ENCODE results near the gene TENM4. TPM values are rescaled to one million over a fixed set of nuclear protein-coding genes. Genes with fewer than 3 reads are reported as not detected.
A peak's percentile ranks its signal among the peaks of the same experiment; 100 is the strongest.

Gene TENM4
- polyA plus RNA-seq, 1 of the 3 experiments (the other 2 are of a cell fraction), result 16.7 TPM

DNA sequence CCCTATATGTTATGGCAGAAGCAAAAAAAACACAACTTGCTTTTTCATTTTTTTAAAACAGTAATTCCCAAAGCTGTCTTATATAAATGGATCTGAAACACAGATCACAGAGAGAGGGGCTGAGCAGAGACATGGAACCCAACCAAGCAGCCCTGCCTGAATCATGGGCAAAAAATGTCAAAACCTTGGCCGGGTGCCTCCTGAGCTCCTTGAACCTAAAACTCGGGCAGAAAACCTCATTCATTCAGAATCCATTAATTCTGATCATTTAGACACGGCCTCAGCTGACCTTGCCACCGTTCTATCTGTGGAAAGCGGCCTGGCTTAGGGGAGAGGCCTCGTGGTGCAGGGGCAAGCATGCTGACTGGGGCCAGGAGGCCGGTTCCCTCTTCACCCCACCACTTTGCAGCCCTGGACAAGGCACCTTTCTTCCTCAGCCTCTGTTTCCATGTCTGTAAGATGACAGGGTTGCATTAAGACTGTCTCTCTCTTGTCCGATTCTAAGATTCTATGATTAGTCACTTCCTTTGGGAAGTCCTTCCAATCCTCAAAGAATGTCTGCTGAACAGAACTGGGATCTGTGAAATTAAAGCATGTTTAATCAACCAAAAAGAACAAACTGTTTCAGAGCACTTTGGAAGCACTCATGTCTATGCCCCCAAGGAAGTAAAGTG is 26.0 kb downstream of the TENM4 start:
- no peaks in the 10 kb centered on the region; the same call in 1 of the 2 replicates for H4K20me1 ChIP-seq (ENCODE audit: insufficient read depth)
- peaks cover 71% of the 10 kb centered on the region for H3K79me2 ChIP-seq (ENCODE audit: insufficient read depth)
- H3K4me2 ChIP-seq, result peak overlapping the region; percentile 72
- peaks cover 45% of the 10 kb centered on the region for H3F3A ChIP-seq (replicated peaks; ENCODE audit: insufficient read depth)
- no peak overlapping the region for H2AFZ ChIP-seq (ENCODE audit: low read depth)
- peaks cover 14 to 39% of the 10 kb centered on the region in 2 experiments for H3K4me1 ChIP-seq (ENCODE audit: control insufficient read depth in 1 of 2, insufficient read depth in 2 of 2, low read depth in 1 of 2, low read length in 1 of 2)
- POLR2A ChIA-PET, result no interaction called here
- no peaks in the 10 kb centered on the region for H3K9me2 ChIP-seq
- no peak for DNase-seq
- CTCF ChIA-PET, result interaction anchor here (1.2 to 2.1 kb wide), 2 partner anchors 14 to 26 kb away, joined by 4 to 6 read pairs; partner anchors contain the start of gene TENM4
- WGBS (ENCODE audit: low lambda C conversion rate), result 11% methylated on average over 8 of the region's 8 CpGs
- peak overlapping the region; percentile 62; the same call in 1 of the 2 replicates for H3K9ac ChIP-seq
- H3K4me3 ChIP-seq (ENCODE audit: low read depth in 2 of 2, low read length in 1 of 2), result peak overlapping the region in 1 of 2 experiments; percentile 44; a peak in 3 of 4 replicates
- H3K27me3 ChIP-seq (ENCODE audit: insufficient read depth), result no peaks in the 10 kb centered on the region
- no peaks in the 10 kb centered on the region for H3K9me3 ChIP-seq
- H3K36me3 ChIP-seq (replicated peaks in 1 of 2; ENCODE audit: control insufficient read depth in 1 of 2, insufficient read depth in 2 of 2, low read length in 1 of 2), result no peaks in the 10 kb centered on the region
- H3K27ac ChIP-seq (ENCODE audit: low read depth in 2 of 2, low read length in 1 of 2), result peak overlapping the region; percentile 79 to 97
- TF ChIP-seq EZH2phosphoT487 (IDR thresholded peaks at IDR 0.05; ENCODE audit: borderline replicate concordance, low read depth) (no peak), SMC3 (IDR thresholded peaks at IDR 0.05; ENCODE audit: low read depth, low read length) (no peak), REST (IDR thresholded peaks at IDR 0.05; ENCODE audit: low read depth, low read length) (no peak), TAF1 (IDR thresholded peaks at IDR 0.05; ENCODE audit: borderline replicate concordance, low read depth, low read length) (no peak), IRF3 (IDR thresholded peaks at IDR 0.05; ENCODE audit: low read depth, low read length) (no peak), GABPA (IDR thresholded peaks at IDR 0.05; ENCODE audit: low read depth) (no peak), RFX5 (IDR thresholded peaks at IDR 0.05; ENCODE audit: low read length) (no peak), RCOR1 (IDR thresholded peaks at IDR 0.05; ENCODE audit: low read length) (no peak), TCF12 (IDR thresholded peaks at IDR 0.05) (peak; percentile 74), SIN3A (IDR thresholded peaks at IDR 0.05; ENCODE audit: borderline replicate concordance, low read depth, low read length) (no peak), FOSL2 (IDR thresholded peaks at IDR 0.05; ENCODE audit: borderline replicate concordance, low read depth) (peak; percentile 66), NRF1 (IDR thresholded peaks at IDR 0.05; ENCODE audit: low read depth, low read length) (no peak), MXI1 (IDR thresholded peaks at IDR 0.05; ENCODE audit: low read depth, low read length) (no peak), MAX (IDR thresholded peaks at IDR 0.05; ENCODE audit: low read depth) (peak; percentile 77), ZBTB33 (IDR thresholded peaks at IDR 0.05; ENCODE audit: borderline replicate concordance, low read depth) (peak; percentile 54; the same call in 1 of the 2 replicates), RXRA (IDR thresholded peaks at IDR 0.05; ENCODE audit: borderline replicate concordance, low read depth) (peak; percentile 92), FOXJ3 (CRISPR knock-in tag; IDR thresholded peaks at IDR 0.05) (no peak), YY1 (IDR thresholded peaks at IDR 0.05; ENCODE audit: low read depth) (no peak), RAD21 (IDR thresholded peaks at IDR 0.05; ENCODE audit: low read length) (no peak), EP300 (IDR thresholded peaks at IDR 0.05; ENCODE audit: borderline replicate concordance in 1 of 2, low read depth in 1 of 2, low read length in 1 of 2) (peak in 1 of 2 experiments; percentile 59; a peak in 2 of 4 replicates), GATA2 (CRISPR knock-in tag; IDR thresholded peaks at IDR 0.05) (no peak), ELF1 (IDR thresholded peaks at IDR 0.05) (no peak), NFIC (IDR thresholded peaks at IDR 0.05; ENCODE audit: borderline replicate concordance) (peak; percentile 88)
- TF ChIP-seq, protein P1, sequence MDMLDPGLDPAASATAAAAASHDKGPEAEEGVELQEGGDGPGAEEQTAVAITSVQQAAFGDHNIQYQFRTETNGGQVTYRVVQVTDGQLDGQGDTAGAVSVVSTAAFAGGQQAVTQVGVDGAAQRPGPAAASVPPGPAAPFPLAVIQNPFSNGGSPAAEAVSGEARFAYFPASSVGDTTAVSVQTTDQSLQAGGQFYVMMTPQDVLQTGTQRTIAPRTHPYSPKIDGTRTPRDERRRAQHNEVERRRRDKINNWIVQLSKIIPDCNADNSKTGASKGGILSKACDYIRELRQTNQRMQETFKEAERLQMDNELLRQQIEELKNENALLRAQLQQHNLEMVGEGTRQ (IDR thresholded peaks at IDR 0.05; ENCODE audit: borderline replicate concordance, low read depth, low read length), result no peak
- TF ChIP-seq, protein P2, sequence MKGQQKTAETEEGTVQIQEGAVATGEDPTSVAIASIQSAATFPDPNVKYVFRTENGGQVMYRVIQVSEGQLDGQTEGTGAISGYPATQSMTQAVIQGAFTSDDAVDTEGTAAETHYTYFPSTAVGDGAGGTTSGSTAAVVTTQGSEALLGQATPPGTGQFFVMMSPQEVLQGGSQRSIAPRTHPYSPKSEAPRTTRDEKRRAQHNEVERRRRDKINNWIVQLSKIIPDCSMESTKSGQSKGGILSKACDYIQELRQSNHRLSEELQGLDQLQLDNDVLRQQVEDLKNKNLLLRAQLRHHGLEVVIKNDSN (IDR thresholded peaks at IDR 0.05; ENCODE audit: borderline replicate concordance, low read depth), result no peak

Measured in SK-N-SH (cell line).